HG02885 (cell line): ENCODE measurements around the gene RAB3GAP2.
"Not testable (repeated sequence)": the region's sequence is repeated elsewhere in the genome, so short reads cannot be mapped to it uniquely, and the experiment has no call there.

ENCODE experiments used
- ATAC-seq: cut with Tn5 transposase; IDR thresholded peaks from one replicate; pipeline ENCODE4 v1.9.1; 2021; ENCODE audit warnings: mild to moderate bottlenecking; ENCODE audit not compliant: unreplicated experiment, poor library complexity

The RAB3GAP2 gene

DNA sequence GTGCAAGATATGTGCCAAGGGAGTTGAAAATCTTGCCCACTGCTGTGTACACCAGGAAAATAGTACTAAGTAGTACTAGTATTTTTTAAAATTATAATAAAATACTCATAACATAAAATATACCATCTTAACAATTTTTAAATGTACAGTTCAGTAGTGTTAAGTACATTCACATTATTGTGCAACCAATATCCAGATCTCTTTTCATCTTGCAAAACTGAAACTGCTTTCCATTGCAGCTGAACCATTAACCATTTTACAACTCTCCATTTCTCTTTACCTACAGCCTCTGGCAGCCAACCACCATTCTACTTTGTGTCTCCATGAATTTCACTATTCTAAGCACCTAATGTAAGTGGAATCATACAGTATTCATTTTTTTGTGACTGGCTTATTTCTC, 19.3 kb upstream of the RAB3GAP2 start:
- ATAC-seq, result no peak

DNA sequence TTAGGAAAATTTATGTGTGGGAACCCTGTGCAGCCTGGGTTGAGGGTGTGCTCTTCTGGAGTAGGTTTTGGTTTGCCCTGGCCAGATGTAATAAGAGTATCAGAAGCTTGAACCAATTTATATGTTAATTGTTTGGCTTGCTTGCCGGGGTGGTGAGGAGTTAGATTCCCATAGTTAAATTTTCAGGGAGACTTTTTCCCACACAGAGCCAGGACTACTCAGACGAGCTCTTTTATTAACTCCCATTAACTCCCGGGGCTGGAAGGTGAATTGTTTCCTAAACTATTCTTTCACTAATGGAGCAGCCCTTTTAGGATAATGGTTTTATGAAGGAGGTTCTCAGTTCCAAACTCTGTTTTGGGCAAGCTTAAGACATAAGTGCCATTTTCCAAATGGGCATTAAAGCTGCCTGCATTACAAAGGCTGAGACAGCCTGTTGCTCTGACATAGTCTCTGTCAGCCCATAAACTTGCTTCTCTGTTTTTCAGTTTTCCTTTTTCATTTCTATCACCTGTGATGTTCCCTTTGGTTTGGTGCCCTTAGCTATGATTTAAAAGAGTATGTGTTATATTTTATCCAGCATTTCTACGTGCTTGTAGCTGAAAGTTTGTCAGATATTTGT, 18.0 kb upstream of the RAB3GAP2 start:
- no peak for ATAC-seq

DNA sequence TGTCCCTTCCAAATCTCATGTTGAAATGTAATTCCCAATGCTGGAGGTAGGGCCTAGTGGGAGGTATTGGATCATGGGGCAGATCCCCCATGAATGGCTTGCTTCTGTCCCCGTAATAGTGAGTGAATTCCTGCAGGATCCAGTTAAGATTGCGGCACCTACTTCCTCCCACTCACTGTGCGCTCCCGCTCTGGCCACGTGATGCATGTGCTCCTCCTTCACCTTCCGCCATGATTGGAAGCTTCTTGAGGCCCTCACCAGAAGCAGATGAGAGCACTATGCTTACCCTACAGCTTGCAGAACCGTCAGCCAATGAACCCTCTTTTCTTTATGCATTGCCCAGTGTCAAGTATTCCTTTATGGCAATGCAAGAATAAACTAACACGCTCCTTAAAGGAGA, 14.9 kb upstream of the RAB3GAP2 start:
- ATAC-seq, result no peak

DNA sequence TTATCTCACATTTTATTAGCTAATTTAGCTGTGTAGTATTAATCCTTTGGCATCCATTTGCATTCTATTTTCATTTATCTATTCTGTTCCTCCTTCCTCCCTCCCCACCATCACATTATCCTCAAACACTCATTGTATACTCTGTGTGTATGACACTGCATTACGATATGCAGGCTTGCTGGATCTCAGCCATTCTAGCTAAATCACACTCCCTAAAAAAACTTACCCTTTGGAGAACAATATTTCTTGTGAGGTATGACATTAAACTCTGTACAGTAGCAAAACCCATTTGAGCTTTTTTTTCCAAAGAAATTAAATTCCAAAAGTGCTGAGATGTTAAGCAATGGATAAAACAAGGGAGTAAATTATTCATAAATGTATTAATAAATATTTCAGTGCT, 11.4 kb upstream of the RAB3GAP2 start:
- ATAC-seq, result no peak

DNA sequence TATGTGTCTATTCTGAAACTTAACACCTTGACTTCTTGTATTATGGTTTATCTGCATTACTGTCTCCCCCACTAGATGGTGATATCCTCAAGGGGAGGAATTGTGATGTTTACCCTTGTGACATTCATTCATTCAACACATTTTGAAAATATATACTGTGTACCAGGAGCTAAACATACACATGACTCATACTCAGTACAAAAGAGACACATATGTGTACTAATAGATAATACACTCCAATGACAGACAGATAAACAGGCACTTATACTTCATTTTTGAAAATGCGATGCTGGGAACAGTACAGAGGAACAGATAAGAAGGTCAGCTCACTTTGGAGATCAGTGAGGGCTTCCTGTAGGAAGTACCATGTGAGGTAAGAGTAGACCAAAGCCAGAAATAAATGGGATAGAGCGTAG, 8.9 kb upstream of the RAB3GAP2 start:
- no peak for ATAC-seq

DNA sequence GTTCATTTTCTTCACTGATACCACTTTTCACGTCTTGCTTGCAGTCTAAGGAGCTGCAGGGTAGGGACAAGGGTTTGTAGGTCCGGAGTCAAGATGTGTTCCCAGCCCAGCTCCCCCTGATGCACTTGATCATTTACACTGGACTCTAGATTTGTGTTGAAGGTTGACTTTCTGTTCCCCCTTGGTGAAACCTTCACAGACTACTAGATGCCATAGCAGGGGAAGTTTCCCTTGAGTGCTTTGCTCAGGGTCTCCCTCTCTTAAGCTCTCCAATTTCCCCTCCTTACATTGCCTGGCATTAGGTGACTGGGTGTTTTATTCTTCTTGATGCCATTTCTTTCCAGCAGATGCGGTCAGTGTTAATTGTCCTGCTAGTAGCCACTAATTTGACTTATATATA, 8.0 kb upstream of the RAB3GAP2 start:
- ATAC-seq, result no peak

DNA sequence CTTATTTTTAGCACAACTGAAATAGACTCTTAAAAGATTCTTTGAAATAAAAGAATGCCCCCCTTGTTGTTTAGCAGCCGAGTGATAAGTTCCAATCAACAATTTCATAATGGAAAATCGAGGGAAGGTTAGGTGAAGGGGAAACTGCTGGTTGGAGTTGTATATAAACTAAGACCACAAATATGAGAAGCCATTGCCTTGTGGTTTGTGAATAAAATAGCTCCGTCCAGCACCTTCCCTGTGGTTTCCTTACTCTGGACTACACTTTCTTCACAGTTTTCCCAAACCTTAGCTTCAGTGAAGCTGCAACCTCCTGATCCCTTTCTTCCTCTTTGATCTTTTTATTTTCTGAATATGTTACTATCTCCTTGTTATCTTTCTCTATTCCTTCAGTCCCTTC, 6.7 kb upstream of the RAB3GAP2 start:
- no peak for ATAC-seq

DNA sequence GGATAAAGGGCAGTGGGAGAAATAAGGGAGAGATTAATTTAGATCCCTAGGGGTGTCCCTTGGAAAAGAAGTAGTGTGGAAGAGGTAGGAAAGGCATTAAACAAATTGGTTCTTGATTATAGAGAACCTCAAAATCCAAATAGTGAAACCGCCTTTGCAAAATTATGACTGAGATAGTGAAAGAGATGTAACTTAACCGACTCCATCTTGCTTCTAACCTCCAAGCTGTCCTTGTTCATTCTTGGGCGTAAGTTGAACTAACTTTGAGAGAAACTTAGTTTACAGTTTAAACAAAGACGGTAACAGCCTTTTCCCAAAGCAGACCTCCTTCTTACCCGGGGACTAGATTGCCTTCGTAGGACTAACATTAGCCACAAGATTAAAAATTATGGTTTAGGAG, 3.2 kb upstream of the RAB3GAP2 start:
- ATAC-seq, result no peak

DNA sequence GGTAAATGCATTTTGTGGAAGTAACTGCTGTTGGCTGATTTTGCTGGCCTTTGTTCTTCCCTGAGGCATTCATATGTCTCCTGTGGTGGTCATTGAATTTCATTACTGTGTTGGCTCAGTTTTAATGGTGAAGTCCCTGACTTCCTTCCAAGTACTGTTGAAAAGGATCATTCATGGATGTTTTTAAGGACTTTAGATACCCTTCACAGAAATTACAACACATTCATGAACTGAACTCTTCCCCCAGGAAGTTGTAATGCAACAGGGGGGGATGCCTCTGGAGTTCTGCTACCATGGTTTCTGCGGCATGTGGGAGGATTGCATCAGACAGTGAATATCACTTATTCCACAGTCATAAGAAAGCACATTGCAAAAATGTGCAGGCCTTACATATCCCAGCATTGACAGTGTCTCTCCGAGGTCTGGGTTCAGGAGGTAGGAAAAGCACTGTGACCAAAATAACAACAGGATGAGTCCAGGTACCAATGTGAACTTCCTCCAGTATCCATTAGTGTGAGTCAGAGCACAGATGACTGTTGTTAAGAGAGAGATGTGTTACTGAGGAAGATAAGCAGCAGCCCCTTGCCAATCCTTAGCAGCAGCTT, 2.1 kb upstream of the RAB3GAP2 start:
- no peak for ATAC-seq

DNA sequence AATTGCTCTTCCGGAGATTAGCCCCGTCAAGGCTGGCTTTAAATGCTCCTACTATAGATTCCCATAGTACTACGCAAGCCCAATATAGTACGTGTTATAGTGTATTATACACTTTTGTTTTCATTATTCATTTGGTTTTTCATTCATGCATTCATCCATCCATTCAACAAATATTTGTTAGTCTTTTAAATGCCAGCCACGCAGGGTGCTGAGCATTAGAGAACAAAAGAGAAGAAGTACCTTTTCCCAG, 513 bp upstream of the RAB3GAP2 start:
- ATAC-seq, result no peak

DNA sequence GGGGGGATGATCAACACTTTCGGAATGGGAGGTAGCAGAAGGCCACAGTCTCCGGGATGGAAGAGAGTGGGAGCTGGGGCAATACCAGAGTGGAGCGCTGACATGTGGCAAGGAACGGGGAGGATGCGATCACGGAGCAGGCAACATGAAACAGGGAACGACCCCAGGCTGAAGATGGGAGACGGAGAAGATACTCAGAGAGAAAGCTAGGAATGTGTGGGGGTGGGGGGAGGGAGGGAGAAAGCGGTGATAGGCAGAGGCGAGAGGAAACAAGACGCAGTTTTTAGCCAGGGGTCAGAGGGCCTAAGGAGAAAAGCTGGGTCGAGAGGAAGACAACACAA, 577 bp downstream of the RAB3GAP2 start:
- no peak for ATAC-seq

DNA sequence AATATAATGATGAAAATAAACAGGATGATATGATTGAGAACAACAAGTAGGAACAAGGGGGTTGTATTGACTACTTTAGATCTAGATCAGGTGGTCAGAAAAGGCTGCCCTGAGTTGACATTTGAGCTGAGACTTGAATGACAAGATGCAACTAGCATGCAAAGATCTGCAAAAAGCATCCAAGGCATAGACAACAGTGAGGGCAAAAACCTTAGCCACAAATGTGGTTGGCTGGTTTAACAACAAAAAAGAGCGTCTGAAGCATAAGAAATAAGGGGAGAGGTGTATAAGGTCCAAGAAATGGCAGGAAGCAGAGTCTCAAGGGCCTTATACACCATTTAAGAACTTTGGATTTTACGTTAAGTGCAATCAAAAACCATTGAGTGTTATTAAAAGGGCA, 3.2 kb downstream of the RAB3GAP2 start:
- no peak for ATAC-seq

DNA sequence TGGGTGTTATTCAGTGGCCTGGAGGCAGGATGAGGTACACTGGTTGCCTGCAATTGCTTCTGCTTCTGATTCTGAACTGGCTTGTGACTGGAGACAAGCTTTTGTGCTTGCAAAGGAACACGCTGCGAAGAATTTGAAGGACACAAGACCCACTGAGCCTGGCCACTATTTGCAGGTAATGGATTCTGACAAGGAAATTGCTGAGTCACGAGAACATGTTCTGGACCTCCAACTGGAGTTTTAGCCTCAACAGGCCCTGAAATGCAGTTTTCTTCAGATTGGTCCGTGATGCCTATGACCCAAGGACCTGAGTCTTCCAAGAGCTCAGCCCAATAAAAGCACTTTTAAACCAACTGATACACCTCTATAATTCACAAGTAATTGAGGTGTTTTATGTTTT, 4.6 kb downstream of the RAB3GAP2 start:
- no peak for ATAC-seq

DNA sequence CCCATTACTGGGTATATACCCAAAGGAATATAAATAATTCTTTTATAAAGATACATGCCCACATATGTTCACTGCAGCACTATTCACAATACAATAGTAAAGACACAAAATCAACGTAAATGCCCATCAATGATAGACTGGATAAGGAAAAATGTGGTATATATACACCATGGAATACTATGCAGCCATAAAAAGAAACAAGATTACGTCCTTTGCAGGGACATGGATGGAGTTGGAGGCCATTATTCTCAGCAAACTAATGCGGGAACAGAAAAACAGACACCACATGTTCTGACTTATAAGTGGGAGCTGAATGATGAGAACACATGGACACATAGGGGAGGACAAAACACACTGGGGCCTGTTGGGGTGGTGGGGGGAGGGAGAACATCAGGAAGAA, 12.0 kb downstream of the RAB3GAP2 start:
- not testable (repeated sequence) for ATAC-seq

DNA sequence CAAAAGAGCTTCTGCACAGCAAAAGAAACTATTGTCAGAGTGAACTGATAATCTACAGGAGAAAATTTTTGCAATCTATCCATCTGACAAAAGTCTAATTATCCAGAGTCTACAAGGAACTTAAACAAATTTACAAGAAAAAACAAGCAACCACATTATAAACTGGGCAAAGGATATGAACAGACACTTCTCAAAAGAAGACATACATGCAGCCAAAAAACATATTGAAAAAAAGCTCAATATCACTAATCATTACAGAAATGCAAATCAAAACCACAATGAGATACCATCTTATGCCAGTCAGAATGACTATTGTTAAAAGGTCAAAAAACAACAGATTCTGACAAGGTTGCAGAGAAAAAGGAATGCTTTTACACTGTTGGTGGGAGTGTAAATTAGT, 12.5 kb downstream of the RAB3GAP2 start:
- not testable (repeated sequence) for ATAC-seq

DNA sequence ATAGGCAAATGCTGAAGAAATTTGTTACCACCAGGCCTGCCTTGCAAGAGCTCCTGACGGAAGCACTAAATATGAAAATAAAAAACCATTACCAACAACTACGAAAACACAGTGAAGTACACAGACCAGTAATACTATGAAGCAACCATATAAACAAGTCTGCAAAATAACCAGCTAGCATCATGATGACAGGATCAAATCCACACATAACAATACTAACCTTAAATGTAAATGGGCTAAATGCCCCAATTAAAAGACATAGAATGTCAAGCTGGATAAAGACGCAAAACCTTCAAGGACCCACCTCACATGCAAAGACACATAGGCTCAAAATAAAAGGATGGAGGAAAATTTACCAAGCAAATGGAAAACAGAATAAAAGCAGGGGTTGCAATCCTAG, 16.1 kb downstream of the RAB3GAP2 start:
- not testable (repeated sequence) for ATAC-seq

DNA sequence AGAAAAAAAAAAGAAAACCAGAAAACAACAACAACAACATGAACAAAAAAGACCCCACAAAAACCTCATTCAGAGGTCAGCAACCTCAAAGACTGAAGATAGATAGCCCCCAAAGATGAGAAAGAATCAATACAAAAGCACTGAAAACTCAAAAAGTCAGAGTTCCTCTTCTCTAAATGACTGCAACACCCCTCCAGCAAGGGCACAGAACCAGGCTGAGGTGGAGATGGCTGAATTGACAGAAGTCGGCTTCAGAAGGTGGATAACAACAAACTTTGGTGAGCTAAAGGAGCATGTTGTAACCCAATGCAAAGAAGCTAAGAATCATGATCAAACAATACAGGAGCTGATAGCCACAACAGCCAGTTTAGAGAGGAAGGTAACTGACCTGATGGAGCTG, 17.0 kb downstream of the RAB3GAP2 start:
- ATAC-seq, result no peak

DNA sequence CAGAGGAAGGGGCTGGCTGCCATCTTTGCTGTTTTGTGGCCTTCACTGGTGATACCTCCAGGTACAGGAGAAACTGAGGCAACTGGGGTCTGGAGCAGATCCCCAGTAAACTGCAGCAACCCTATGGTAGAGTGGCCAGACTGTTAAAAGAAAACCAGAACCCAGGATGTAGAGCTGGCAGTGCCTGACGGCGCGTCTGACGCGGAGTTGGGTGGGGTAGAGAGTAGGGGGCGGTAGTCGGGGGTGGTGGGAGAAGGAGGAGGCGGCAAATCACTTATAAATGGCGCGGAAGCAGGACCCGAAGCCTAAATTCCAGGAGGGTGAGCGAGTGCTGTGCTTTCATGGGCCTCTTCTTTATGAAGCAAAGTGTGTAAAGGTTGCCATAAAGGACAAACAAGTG, 19.0 kb downstream of the RAB3GAP2 start:
- ATAC-seq, result not testable (repeated sequence)

DNA sequence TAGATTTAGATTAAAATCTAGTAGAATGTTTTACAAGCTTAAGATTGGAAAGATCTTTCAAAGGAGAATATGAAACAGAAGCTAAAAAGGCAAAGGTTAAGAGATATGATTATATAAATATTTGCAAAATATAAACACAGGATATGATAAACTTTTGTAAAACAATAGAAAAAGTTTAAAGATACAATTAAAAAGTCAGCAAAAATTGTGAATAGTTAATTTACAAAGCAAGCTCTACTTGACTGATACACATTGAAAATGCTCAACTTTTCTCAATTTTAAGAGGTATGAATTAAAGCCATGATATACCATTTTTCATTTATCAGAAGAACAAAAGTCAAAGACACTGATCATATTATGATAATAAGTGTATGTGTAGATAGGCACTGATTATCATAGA, 21.0 kb downstream of the RAB3GAP2 start:
- ATAC-seq, result no peak

DNA sequence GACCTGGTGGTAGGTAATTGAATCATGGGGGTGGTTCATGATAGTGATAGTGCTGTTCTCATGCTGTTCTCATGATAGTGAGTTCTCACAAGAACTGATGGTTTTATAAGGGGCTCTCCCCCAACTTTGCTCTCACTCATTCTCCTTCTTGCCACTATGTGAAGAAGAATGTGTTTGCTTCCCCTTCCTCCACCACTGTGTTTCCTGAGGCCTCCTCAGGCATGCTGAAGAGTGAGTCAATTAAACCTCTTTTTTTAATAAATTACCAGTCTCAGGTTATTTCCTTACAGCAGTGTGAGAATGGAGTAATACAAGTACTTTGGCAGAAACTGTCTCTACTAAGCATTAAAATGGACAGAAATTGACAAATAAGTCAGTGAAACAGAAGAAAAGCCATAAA, 21.6 kb downstream of the RAB3GAP2 start:
- ATAC-seq, result no peak

DNA sequence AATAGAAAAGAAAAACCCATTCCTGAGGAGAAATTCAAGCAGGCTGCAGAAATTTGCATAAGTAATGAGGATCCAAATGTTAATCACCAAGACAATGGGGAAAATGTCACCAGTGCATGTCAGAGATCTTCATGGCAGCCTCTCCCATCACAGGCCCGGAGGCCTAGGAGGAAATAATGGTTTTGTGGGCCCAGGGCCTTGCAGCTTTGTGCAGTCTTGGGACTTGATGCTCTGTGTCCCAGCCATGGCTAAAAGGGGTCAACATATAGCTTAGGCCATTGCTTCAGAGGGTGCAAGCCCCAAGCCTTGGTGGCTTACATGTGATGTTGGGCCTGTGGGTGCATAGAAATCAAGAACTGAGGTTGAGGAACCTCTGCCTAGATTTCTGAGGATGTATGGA, 22.7 kb downstream of the RAB3GAP2 start:
- ATAC-seq, result no peak

DNA sequence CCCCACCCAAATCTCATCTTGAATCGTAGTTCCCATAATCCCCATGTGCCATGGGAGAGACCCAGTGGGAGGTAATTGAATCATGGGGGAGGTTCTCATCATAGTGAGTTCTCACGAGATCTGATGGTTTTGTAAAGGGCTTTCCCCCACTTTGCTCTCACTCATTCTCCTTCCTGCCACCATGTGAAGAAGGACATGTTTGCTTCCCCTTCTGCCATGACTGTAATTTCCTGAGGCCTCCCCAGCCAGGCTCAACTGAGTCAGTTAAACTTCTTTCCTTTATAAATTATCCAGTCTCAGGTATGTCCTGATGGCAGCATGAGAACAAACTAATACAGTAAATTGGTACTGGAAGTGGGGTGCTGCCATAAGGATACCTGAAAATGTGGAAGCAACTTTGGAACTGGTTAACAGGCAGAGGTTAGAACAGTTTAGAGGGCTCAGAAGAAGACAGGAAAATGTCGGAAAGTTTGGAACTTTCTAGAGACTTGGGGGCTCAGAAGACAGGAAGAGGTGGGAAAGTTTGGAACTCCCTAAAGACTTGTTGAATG, 23.5 kb downstream of the RAB3GAP2 start:
- ATAC-seq, result not testable (repeated sequence)

DNA sequence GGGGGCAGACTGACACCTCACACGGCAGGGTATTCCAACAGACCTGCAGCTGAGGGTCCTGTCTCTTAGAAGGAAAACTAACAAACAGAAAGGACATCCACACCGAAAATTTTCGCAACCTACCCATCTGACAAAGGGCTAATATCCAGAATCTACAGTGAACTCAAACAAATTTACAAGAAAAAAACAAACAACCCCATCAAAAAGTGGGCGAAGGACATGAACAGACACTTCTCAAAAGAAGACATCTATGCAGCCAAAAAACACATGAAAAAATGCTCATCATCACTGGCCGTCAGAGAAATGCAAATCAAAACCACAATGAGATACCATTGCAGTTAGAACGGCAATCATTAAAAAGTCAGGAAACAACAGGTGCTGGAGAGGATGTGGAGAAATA, 26.4 kb downstream of the RAB3GAP2 start:
- ATAC-seq, result not testable (repeated sequence)
